Measurements from ENCODE around the gene SV2A. TPM values are rescaled to one million over a fixed set of nuclear protein-coding genes. Genes with fewer than 3 reads are reported as not detected.

SV2A gene
- total RNA-seq (2022; extraction: Qiagen RNA extraction; ENCODE audit: low read depth), result 0.08 to 0.12 TPM (median 0.10 TPM) in 5 replicates

GRCh38 chr1:149917571-149918144 lies at the start of gene SV2A:
SV2A (minus strand) TSS chr1:149917844; CDS start chr1:149913840, 4,004 bp downstream.

DNA sequence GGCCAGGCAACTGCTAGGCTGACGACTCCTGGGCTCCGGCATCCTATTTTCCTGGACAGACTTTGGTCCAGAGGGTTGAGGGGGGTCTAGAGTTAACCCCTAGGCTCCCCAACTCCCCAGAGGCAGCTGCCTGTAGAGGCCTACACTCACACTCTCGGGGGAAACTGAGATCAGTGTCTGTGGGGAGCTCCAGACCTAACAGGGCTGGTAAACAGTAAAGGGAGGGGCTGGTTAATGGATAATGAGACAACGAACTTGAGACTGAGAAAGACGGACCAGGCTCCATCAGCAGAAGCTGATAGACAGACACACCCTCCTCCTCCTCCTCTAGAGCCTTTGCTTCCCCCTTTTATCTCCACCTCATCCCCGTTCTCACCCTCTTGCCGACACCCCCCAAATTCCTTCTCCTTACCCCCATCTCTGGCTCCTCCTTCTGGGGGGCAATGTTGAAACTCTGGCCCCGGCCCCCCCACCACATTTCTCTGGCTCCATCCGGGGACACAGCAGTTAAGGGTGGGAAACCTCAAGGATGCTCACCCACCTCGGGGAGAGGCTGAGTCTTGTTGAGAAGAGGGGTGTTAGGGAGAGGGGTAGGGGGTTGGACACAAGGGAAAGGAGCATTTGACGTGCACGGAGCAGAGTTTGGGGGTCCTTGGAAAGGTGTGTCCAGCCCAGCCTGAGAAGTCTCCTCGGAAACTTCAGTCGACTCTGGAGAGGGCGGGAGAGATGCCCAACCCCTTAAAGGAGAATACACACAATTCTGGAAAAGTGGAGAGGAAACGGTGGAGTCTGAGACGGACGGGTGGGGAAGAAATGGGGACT lies 18.7 kb upstream of the SV2A start, which contains the start of gene MTMR11:
MTMR11 (minus strand) TSS at position 710 of the 822 bp plus-strand sequence; CDS start at position 478, 232 bp downstream.

GRCh38 chr1:149927563-149928400 lies 10.1 kb upstream of the SV2A start, which contains the start of gene SF3B4:
SF3B4 (minus strand) TSS chr1:149927803; CDS start chr1:149927759, 44 bp downstream.

DNA sequence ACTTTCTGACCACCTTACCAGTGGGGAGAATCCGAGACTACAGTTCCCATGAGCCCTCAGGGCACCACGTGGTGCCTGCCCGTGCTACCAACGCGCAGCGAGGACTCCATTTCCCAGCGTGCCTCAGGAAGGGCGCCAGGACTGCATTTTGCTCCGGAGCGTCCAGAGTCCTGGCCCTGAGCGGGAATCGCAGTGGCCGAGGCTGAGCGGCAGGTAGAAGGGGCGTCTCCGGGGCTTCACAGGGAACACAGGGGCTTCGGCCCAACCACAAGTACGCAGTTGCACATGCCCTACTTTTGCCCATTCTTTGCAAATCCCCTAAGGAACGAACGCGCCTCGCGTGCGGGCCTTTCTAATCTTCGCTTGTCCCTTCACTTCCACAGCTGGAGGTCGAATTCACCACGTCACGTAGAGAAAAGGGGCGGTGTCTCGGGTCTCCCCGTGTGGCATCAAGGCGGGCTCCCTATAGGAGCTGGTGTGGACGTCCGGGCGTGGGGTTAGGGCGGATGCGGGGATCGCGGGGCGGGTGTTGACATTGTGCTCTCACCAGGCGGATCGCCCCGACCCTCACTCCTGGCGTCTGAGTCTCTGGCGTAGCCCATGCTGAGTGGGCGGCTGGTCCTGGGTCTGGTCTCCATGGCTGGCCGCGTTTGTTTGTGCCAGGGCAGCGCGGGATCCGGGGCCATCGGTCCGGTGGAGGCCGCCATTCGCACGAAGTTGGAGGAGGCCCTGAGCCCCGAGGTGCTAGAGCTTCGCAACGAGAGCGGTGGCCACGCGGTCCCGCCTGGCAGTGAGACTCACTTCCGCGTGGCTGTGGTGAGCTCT lies 18.0 kb downstream of the SV2A start, which contains the start of gene BOLA1:
BOLA1 (plus strand) TSS at position 109 of the 825 bp plus-strand sequence; CDS start at position 601, 492 bp downstream.

Other genes starting within 250 kb of the SV2A start
- not detected in 5 replicates for gene FCGR1A, start 135.2 kb downstream of the SV2A start, total RNA-seq (2022; extraction: Qiagen RNA extraction; ENCODE audit: low read depth)
- 16.3 to 24.2 TPM (median 23.3 TPM) in 5 replicates for gene BOLA1, start 18.3 kb downstream of the SV2A start, total RNA-seq (2022; extraction: Qiagen RNA extraction; ENCODE audit: low read depth)
- gene SF3B4, start 10.0 kb upstream of the SV2A start, total RNA-seq (2022; extraction: Qiagen RNA extraction; ENCODE audit: low read depth), result 119 to 144 TPM (median 123 TPM) in 5 replicates
- 5.1 to 8.3 TPM (median 7.0 TPM) in 5 replicates for gene MTMR11, start 19.0 kb upstream of the SV2A start, total RNA-seq (2022; extraction: Qiagen RNA extraction; ENCODE audit: low read depth)
- 8.3 to 12.6 TPM (median 12.3 TPM) in 5 replicates for gene OTUD7B, start 92.9 kb upstream of the SV2A start, total RNA-seq (2022; extraction: Qiagen RNA extraction; ENCODE audit: low read depth)
- gene VPS45, start 149.9 kb upstream of the SV2A start, total RNA-seq (2022; extraction: Qiagen RNA extraction; ENCODE audit: low read depth), result 15.8 to 17.3 TPM (median 15.9 TPM) in 5 replicates
- gene PLEKHO1, start 232.1 kb upstream of the SV2A start, total RNA-seq (2022; extraction: Qiagen RNA extraction; ENCODE audit: low read depth), result 6.3 to 7.8 TPM (median 6.8 TPM) in 5 replicates

Measured in A549 treated with GW870086 at 1 μM for 4 hours (cell line).